CD4-positive, alpha-beta T cell treated with Interleukin-4 for 4 hours (primary cell): ENCODE results near the gene ANKRD24.
"Not testable (repeated sequence)": the region's sequence is repeated elsewhere in the genome, so short reads cannot be mapped to it uniquely, and the experiment has no call there.

Experiments used
- DNase-seq: peaks from one replicate; pipeline ENCODE4 v3.0.0-alpha.2; 2020

Gene ANKRD24

DNA sequence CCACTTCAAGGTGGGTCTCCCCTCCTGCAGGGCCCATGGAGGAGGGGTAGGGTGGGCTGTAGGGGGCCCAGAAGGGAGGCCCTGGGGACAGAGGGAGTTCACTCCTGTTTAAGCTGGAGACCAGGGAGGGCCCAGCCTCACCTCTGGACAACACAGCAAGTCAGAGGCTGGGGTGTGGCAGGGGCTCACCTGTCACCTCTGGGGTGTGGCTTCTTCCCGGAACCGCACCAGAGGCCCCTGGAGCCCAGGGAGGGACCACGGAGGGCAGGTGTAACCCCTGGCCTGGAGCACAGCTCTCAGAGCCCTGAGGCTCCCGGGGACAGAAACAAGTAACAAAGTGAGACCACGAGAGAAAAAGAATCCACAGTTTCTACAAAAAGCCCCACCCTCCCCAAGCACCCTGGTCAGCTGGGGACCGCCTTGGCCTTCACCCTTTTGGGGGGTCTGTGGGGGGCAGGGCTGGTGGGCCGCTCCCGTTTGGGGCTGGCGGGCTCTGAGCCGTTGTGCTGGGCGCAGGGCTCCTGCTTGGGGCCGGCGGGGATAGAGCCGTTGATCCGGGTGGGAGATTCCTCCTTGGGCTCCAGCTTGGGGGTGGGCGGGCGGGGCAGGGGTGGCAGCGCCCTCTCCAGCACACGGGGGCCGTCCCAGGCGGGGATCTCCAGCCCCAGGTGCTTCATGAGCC is 8.1 kb upstream of the ANKRD24 start:
- no peak for DNase-seq

DNA sequence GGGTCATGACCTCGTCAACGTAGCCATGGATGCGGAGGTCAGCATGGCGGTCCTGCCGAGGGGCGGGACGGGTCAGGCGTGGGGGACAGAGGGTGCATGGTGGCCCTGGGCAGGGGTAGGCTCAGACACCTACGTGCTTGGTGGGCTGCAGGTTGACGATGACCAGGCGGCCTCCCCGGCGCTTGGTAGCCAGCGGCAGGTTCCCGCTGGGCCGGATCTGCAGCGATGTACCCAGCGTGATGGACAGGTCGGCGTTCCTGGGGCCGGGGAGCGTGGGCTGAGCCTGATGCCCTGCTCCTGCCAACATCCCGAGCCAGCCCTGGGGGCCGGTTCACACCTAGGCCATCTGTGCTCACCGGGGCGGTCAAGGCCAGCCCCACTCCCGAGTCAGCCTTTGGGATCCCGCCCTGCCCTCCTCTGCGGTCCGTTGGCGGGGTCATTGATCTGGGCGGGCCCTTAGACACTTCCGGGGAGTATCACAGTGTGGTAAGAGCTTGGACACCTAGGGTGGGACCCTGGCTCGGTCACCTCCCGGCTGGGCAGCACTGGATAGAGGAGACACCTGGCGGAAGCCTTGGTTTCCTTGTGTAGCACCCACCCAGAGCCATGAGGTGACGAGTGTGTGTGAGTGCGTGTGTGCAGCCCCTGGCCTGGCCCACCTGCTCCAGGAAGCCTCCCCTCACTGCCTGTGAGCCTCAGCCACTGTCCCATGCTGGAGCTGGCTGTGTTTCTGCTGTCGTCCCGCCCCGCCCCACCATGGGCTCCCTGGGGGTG is 7.4 kb upstream of the ANKRD24 start:
- DNase-seq, result no peak

GRCh38 chr19:4175669-4175931 is 6.9 kb upstream of the ANKRD24 start:
- DNase-seq, result no peak

DNA sequence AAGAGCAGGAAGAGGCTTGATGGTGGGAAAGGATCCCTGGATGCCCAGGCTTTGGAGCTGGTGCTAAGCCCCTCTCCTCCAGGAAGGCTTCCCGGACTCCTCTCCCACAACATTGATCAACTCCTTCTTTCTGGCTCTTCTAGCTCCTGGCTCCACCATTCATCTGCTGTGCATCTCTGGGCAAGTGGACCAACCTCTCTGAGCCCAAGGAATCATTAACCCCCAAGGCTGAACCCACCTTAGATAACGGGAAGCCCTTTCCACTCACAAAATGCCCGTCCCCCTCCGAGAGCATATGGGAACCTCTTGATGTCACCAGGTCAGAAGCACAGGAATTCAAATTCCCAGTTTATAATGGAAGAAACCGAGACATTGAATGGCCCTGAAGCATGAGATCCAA is 5.3 kb upstream of the ANKRD24 start:
- no peak for DNase-seq

GRCh38 chr19:4178990-4179389 is 3.5 kb upstream of the ANKRD24 start:
- no peak for DNase-seq

GRCh38 chr19:4181053-4181508 is 1.4 kb upstream of the ANKRD24 start:
- DNase-seq, result no peak

DNA sequence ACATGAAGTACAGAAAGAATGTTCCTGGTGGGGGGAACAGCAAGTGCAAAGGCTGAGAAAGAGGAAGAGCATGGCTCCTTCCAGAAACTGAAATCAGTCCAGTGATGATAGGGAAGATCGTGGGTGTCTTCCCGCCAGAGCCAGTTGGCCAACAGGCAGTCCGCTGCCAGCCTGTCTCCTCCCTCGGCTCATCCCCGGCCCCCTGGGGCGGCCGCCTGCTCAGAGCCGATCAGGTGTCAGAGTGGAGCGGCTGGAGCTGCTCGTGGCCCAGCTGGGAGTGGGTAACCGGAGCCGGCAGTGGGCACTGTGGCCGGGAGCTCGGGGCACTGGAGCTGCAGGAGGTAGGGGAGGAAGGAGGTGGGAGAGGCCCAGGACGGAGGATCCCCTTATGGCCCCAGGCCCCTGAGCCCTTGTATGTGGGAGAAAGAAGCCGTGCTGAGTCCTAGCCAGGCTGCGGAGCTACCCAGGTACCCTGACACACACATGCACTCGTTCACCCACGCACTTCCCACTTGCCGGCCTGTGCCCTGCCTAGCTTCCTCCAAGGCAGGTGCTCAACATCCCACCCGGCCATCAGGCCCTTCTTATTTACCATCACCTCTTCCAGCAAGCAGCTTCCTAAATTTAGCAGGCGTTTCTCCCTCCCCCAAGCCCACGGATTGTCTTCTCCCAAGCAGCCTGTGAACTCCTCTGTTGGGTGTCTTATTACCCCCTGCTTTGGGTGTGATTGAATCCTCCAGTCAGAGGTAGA is 1.7 kb downstream of the ANKRD24 start:
- DNase-seq, result no peak

DNA sequence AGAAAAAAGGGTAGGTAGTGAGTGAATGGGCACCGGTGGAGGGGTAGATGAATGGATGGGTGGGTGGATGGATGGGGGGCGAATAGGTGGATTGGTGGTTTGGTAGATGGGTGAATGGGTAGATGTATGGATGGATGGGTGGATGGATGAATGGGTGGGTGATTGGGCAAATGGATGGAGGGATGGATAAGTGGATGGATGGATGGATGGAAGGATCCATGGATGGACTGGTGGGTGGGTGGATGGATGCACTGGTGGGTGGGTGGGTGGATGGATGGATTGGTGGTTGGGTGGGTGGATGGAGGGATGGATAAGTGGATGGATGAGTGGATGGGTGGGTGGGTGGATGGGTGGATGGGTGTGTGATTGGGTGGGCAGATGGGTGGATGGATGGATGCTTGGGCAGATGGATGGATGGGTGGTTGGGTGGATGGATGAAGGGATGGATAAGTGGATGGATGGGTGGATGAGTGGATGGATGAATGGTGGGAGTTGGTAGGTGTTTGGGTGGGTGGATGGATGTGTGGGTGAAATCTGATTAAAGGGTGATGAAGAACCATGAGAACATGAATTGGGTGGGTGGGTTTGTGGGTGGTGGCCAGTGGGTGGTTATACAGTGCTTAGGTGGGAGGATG is 2.3 kb downstream of the ANKRD24 start:
- no peak for DNase-seq

- DNase-seq, result no peak
These were observed 3.1 kb downstream of the ANKRD24 start for GRCh38 chr19:4185413-4186086.

GRCh38 chr19:4186087-4186993 is 3.9 kb downstream of the ANKRD24 start:
- DNase-seq, result peak; percentile 63

DNA sequence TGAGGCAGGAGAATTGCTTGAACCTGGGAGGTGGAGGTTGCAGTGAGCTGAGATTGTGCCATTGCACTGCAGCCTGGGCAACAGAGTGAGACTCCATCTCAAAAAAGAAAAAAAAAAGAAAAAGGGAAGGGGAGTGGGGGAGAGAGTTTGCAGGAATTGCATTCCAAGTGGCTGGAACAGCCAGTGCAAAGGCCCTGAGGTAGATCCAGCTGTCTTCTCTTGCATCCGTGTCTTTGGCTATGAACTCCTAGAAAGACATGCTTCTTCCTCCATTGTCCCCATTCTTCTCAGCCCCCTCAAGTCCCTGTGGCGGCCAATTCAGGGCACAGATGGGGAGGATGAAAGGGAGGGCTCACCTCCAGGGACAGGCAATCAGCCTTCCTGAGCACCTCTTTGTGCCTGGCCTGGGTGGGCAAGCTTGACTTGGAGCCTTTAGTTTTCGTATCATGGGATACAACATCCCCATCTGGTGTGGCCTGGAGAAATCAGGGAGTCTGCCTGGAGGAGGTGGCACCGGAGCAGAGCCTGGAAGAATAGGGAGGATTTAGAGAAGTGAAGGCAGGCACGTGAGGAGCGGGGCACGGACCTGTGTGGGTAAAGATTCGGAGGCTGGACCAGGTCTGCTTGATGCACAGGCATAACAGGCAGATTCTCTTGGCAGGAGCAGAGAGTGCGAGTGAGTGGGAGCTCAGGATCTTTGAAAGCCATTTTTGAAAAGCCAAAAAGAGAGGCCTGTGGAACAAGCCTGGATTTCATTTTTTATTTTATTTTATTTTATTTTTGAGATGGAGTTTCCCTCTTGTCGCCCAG is 5.0 kb downstream of the ANKRD24 start:
- DNase-seq, result no peak

- DNase-seq, result no peak
These were observed 7.2 kb downstream of the ANKRD24 start for GRCh38 chr19:4189641-4190040.

DNA sequence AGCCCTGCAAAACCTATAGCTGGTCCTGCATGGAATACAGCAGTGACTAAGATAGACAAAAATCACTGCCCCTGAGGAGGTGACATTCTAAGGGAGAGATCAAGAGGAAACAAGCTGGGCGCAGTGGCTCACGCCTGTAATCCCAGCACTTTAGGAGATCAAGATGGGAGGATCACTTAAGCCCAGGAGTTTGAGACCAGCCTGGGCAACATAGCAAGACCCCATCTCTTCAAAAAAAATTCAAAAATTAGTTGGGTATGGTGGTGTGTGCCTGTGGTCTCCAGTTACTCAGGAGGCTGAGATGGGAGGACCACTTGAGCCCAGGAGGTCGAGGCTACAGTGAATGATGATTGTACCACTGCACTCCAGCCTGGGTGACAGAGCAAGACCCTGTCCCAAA is 10.0 kb downstream of the ANKRD24 start:
- not testable (repeated sequence) for DNase-seq

- no peak for DNase-seq
These were observed 11.9 kb downstream of the ANKRD24 start for GRCh38 chr19:4194353-4194752.

- DNase-seq, result no peak
These were observed 13.5 kb downstream of the ANKRD24 start for GRCh38 chr19:4196009-4196408.

- DNase-seq, result no peak
These were observed 14.2 kb downstream of the ANKRD24 start for GRCh38 chr19:4196587-4197148.

DNA sequence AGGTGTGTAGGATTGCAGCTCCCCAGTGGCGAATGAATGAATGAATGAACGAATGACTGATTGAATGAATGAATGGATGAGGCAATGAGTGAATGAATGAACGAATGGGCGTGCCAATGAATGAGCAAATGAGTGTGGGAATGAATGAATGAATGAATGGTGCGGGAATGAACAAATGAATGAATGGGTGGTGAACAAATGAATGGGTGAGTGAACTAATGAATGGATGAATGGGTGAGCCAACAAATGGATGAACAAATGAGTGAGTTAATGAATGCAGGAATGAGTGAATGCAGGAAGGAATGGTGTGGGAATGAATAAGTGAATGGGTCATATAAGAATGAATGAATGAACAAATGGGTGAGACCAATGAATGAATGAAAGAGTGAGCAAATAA is 14.7 kb downstream of the ANKRD24 start:
- DNase-seq, result no peak

DNA sequence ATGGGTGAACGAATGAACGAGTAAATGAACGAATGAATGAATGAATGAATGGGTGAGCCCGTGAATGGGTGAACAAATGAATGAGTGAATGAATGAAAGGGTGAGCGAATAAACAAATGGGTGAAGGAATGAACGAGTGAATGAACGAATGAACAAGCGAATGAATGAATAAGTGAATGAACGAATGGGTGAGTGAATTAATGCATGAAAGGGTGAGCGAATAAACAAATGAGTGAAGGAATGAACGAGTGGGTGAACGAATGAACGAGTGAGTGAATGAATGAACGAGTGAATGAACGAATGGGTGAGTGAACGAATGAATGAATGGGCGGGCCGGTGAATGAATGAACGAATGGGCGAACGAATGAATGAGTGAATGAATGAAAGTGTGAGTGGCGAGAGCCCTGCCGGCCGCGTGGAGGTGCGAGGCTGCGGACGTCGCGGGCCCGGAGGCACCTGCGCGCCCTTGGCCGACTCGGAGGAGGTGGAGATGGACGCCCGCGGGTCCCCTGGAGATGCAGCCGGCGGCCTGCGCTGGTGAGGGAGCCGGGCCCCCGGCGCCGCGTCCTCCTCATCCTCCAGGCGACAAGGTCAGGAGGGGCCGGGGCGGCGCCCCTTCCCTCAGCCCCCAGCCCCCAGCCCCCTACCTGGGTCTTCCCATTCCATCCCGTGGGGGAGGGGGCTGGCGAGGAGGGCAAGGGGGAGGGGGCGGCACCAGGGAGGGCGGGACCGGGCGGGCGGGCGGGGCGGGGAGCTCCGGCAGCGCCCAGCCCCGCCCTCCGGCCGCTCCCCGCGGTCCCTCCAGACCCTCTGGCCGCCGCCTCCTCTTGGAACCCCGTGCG is 15.4 kb downstream of the ANKRD24 start:
- no peak for DNase-seq

DNA sequence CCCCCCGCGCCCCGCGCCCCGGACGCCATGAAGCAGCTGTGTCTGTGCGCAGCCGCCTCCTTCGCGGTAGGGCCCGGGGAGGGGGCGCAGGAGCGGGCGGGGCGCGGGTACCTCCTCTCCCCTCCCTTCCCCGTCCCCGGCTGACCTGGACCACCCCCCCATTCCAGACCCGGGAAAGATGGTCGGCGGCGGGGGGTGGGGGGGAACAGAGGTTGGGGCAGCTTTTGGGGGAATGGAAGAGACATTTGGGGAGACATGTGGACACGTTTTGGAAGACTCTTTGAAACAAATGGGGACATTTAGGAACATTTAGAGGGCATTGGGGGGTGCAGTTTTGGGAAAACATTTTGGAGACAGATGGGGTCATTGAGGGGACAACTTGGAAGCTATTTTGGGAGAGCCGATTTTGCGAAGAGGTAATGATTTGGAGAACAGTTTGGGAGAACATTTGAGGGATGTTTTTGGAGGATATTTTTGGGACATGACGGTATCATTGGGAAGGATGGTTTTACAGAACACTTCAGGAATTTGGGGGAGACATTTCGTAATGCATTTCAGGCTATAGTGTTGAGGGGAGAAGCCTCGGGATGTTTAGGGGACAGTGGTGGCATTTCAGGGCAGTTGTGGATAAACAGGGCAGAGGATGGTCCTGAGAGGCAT is 16.1 kb downstream of the ANKRD24 start:
- no peak for DNase-seq
